ENCODE results near the gene MMP24.
A peak's percentile ranks its signal among the peaks of the same experiment; 100 is the strongest.

Gene MMP24

GRCh38 chr20:35270021-35270902 lies 43.8 kb downstream of the MMP24 start:
- DNase-seq (ENCODE audit: low spot score): no peak
- Histone ChIP-seq H3K27ac (no peak overlapping the region), H3K4me3 (no peak overlapping the region)
- TF ChIP-seq, protein P1, sequence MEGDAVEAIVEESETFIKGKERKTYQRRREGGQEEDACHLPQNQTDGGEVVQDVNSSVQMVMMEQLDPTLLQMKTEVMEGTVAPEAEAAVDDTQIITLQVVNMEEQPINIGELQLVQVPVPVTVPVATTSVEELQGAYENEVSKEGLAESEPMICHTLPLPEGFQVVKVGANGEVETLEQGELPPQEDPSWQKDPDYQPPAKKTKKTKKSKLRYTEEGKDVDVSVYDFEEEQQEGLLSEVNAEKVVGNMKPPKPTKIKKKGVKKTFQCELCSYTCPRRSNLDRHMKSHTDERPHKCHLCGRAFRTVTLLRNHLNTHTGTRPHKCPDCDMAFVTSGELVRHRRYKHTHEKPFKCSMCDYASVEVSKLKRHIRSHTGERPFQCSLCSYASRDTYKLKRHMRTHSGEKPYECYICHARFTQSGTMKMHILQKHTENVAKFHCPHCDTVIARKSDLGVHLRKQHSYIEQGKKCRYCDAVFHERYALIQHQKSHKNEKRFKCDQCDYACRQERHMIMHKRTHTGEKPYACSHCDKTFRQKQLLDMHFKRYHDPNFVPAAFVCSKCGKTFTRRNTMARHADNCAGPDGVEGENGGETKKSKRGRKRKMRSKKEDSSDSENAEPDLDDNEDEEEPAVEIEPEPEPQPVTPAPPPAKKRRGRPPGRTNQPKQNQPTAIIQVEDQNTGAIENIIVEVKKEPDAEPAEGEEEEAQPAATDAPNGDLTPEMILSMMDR (IDR thresholded peaks at IDR 0.05): no peak

DNA sequence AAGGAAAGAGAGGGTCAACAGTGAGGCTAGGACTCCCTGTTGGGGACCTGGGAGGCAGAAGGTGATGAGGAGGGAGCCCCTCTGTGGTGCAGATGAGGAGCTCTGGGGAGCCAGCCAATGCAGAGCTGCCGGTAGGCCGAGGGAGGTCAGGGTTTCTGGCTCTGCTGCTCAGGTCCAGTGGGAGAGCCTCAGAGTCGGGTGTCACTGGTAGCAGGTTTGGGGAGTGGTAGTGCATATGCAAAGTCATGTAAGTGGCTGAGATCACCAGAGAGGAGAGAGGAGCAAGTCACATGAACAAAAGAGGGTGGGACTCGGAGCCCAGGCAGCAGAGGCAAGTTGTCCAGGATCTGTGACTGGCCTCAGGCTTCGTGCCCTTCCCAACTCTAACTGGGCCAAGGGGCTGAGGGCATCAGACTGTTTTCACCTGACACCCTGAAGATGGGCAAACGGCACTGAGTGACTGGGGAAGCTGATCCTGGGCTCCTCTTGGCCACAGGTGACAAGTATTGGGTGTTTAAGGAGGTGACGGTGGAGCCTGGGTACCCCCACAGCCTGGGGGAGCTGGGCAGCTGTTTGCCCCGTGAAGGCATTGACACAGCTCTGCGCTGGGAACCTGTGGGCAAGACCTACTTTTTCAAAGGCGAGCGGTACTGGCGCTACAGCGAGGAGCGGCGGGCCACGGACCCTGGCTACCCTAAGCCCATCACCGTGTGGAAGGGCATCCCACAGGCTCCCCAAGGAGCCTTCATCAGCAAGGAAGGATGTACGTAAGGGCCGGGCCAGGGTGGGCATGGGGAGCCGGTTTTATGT lies 44.8 kb downstream of the MMP24 start:
- Histone ChIP-seq H3K27ac (no peak overlapping the region), H3K4me3 (no peak overlapping the region)
- no peak for DNase-seq (ENCODE audit: low spot score)
- TF ChIP-seq, protein P1 (IDR thresholded peaks at IDR 0.05): no peak

GRCh38 chr20:35271904-35272303 lies 45.4 kb downstream of the MMP24 start:
- Histone ChIP-seq H3K4me3 (no peak overlapping the region), H3K27ac (no peak overlapping the region)
- no peak for DNase-seq (ENCODE audit: low spot score)
- TF ChIP-seq, protein P1 (IDR thresholded peaks at IDR 0.05): no peak

GRCh38 chr20:35273449-35274171 lies 47.1 kb downstream of the MMP24 start:
- H3K4me3 ChIP-seq: no peak overlapping the region
- TF ChIP-seq, protein P1 (IDR thresholded peaks at IDR 0.05): no peak
- H3K27ac ChIP-seq: no peak overlapping the region
- DNase-seq (ENCODE audit: low spot score): no peak

DNA sequence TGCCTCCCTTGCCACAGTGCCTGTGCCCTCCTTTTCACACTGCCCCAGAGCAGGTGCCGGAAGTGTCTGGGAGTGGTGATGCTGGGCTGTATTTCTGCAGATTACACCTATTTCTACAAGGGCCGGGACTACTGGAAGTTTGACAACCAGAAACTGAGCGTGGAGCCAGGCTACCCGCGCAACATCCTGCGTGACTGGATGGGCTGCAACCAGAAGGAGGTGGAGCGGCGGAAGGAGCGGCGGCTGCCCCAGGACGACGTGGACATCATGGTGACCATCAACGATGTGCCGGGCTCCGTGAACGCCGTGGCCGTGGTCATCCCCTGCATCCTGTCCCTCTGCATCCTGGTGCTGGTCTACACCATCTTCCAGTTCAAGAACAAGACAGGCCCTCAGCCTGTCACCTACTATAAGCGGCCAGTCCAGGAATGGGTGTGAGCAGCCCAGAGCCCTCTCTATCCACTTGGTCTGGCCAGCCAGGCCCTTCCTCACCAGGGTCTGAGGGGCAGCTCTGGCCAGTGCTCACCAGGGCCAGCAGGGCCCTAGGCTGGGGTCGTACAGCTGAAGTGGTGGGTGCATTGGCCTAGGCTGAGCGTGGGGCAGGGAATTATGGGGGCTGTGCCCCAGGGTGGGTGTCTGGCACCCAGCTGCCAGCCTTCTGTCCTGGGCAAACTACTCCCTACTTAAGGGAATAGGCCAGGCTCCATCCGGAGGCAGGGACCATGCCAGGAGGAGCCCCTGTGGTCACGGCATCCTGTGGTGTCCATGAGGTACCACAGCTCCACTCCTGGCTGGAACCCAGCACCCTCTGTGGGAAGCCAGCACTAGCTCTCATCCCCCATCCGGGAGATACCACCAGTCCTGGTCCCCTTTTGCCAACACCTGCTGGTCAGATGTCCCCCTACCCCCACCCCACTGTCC lies 47.9 kb downstream of the MMP24 start:
- Histone ChIP-seq H3K27ac (no peak overlapping the region), H3K4me3 (no peak overlapping the region)
- TF ChIP-seq, protein P1 (IDR thresholded peaks at IDR 0.05): no peak
- no peak for DNase-seq (ENCODE audit: low spot score)

- TF ChIP-seq, protein P1 (IDR thresholded peaks at IDR 0.05): no peak
- Histone ChIP-seq H3K4me3 (no peak overlapping the region), H3K27ac (peak overlapping the region in 1 of 2 donors; percentile 95)
- no peak for DNase-seq (ENCODE audit: low spot score)
These were observed 49.3 kb downstream of the MMP24 start for GRCh38 chr20:35275741-35276251.
